ENCODE results near the gene DOCK7. TPM values are rescaled to one million over a fixed set of nuclear protein-coding genes. Genes with fewer than 3 reads are reported as not detected.

Gene DOCK7
- total RNA-seq, 1 donor from 2014 or later, result 20.8 TPM

DNA sequence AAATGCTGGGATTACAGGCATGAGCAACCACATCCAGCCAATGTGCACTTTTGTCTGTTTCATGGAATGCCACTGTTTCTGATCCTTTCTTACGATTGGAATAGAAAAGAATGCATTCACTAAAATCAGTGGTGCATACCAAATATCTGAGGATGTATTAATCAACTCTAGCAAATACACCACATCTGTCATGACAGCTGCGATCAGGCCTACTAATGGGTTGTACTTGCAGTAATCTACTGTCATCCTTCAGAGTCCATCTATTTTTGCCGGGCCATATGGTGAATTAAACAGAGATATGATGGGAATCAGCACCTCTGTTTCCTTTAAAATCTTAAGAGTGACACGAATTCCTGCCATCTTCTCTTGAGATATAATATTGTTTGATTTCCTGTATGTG, 259.8 kb downstream of the DOCK7 start:
- Histone ChIP-seq H3K4me3 (ENCODE audit: low read depth, low read length) (no peak overlapping the region), H3K27me3 (ENCODE audit: control insufficient read depth, insufficient read depth, low read length) (no peaks in the 10 kb centered on the region), H3K36me3 (ENCODE audit: control insufficient read depth, insufficient read depth, low read length) (no peaks in the 10 kb centered on the region)
- TF ChIP-seq, protein P1, sequence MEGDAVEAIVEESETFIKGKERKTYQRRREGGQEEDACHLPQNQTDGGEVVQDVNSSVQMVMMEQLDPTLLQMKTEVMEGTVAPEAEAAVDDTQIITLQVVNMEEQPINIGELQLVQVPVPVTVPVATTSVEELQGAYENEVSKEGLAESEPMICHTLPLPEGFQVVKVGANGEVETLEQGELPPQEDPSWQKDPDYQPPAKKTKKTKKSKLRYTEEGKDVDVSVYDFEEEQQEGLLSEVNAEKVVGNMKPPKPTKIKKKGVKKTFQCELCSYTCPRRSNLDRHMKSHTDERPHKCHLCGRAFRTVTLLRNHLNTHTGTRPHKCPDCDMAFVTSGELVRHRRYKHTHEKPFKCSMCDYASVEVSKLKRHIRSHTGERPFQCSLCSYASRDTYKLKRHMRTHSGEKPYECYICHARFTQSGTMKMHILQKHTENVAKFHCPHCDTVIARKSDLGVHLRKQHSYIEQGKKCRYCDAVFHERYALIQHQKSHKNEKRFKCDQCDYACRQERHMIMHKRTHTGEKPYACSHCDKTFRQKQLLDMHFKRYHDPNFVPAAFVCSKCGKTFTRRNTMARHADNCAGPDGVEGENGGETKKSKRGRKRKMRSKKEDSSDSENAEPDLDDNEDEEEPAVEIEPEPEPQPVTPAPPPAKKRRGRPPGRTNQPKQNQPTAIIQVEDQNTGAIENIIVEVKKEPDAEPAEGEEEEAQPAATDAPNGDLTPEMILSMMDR (IDR thresholded peaks at IDR 0.05; ENCODE audit: insufficient read depth, low read length, severe bottlenecking), result no peak
- DNase-seq (ENCODE audit: low read depth) (no peak), FAIRE-seq (no peak)

DNA sequence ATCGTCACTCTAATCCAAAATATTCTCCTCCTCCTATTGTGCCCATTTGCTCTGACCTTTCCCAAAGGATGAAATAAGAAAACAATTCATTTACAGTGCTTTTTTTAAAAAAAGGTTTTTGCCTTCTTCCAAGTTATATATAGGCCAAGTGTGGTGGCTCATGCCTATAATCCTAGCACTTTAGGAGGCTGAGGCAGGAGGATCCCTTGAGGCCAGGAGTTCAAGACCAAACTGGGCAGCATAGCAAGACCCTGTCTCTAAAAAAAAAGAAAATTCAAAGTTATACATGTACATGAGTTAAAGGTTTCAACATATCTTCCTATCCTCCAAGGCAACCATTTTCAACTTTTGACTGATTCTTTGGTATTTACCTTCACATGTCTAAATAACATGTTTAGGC, 261.4 kb downstream of the DOCK7 start:
- H3K4me3 ChIP-seq (ENCODE audit: low read depth, low read length), result no peak overlapping the region
- no peaks in the 10 kb centered on the region for H3K27me3 ChIP-seq (ENCODE audit: control insufficient read depth, insufficient read depth, low read length)
- FAIRE-seq, result no peak
- no peak for DNase-seq (ENCODE audit: low read depth)
- TF ChIP-seq, protein P1 (IDR thresholded peaks at IDR 0.05; ENCODE audit: insufficient read depth, low read length, severe bottlenecking), result no peak
- H3K36me3 ChIP-seq (ENCODE audit: control insufficient read depth, insufficient read depth, low read length), result no peaks in the 10 kb centered on the region

GRCh38 chr1:62426237-62426636, 261.9 kb downstream of the DOCK7 start:
- FAIRE-seq (no peak), DNase-seq (ENCODE audit: low read depth) (peak; percentile 35)
- Histone ChIP-seq H3K27me3 (ENCODE audit: control insufficient read depth, insufficient read depth, low read length) (no peaks in the 10 kb centered on the region), H3K4me3 (ENCODE audit: low read depth, low read length) (no peak overlapping the region), H3K36me3 (ENCODE audit: control insufficient read depth, insufficient read depth, low read length) (no peaks in the 10 kb centered on the region)
- TF ChIP-seq, protein P1 (IDR thresholded peaks at IDR 0.05; ENCODE audit: insufficient read depth, low read length, severe bottlenecking), result no peak

GRCh38 chr1:62425041-62425440, 263.1 kb downstream of the DOCK7 start:
- FAIRE-seq (no peak), DNase-seq (ENCODE audit: low read depth) (no peak)
- Histone ChIP-seq H3K27me3 (ENCODE audit: control insufficient read depth, insufficient read depth, low read length) (no peaks in the 10 kb centered on the region), H3K36me3 (ENCODE audit: control insufficient read depth, insufficient read depth, low read length) (no peaks in the 10 kb centered on the region), H3K4me3 (ENCODE audit: low read depth, low read length) (no peak overlapping the region)
- TF ChIP-seq, protein P1 (IDR thresholded peaks at IDR 0.05; ENCODE audit: insufficient read depth, low read length, severe bottlenecking), result no peak

DNA sequence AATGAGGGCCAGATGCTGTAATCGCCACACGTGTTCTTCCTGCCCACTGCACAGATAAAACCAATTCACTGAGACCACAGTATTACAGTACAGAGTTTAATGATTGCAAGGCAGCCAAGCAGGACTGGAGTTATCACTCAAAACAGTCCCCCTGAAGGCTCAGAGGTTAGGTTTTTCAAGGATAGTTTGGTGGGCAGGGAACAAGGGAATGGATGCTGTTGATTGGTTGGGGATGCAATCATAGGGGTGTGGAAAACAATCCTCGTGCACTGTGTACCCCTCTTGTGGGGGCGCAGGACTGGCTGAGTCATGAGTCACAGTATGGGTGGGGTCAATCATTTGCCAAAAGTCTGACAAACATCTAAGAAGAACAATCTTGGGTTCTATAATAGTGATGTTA, 263.8 kb downstream of the DOCK7 start:
- TF ChIP-seq, protein P1 (IDR thresholded peaks at IDR 0.05; ENCODE audit: insufficient read depth, low read length, severe bottlenecking), result no peak
- FAIRE-seq (no peak), DNase-seq (ENCODE audit: low read depth) (no peak)
- Histone ChIP-seq H3K4me3 (ENCODE audit: low read depth, low read length) (no peak overlapping the region), H3K36me3 (ENCODE audit: control insufficient read depth, insufficient read depth, low read length) (no peaks in the 10 kb centered on the region), H3K27me3 (ENCODE audit: control insufficient read depth, insufficient read depth, low read length) (no peaks in the 10 kb centered on the region)

- Histone ChIP-seq H3K4me3 (ENCODE audit: low read depth, low read length) (no peak overlapping the region), H3K36me3 (ENCODE audit: control insufficient read depth, insufficient read depth, low read length) (no peaks in the 10 kb centered on the region), H3K27me3 (ENCODE audit: control insufficient read depth, insufficient read depth, low read length) (no peaks in the 10 kb centered on the region)
- DNase-seq (ENCODE audit: low read depth) (no peak), FAIRE-seq (no peak)
- TF ChIP-seq, protein P1 (IDR thresholded peaks at IDR 0.05; ENCODE audit: insufficient read depth, low read length, severe bottlenecking), result no peak
These were observed 264.5 kb downstream of the DOCK7 start for GRCh38 chr1:62423580-62424242.
